Mucosa of descending colon (tissue), 3 donors: ENCODE results near the gene NCOR1. TPM values are rescaled to one million over a fixed set of nuclear protein-coding genes. Genes with fewer than 3 reads are reported as not detected.
"Not testable (repeated sequence)": the region's sequence is repeated elsewhere in the genome, so short reads cannot be mapped to it uniquely, and the experiment has no call there.

Experiments used
- ATAC-seq: fragments of 200-7000 bp; cut with Tn5 transposase; one replicate; pipeline ENCODE4 v1.9.1; 2020; ENCODE audit warnings: mild to moderate bottlenecking, moderate library complexity
- DNase-seq, 3 donors: peaks; one replicate each; pipeline ENCODE4 v3.0.0-alpha.2; 2020
- H3K36me3 ChIP-seq: fragments of 200-600 bp; one replicate; pipeline ENCODE4 v1.8.0; 2021; ENCODE audit warnings: low read depth, mild to moderate bottlenecking
- H3K4me1 ChIP-seq: fragments of 200-600 bp; one replicate; pipeline ENCODE4 v1.8.0; 2021; ENCODE audit warnings: low read depth, mild to moderate bottlenecking
- H3K4me3 ChIP-seq: fragments of 200-600 bp; one replicate; pipeline ENCODE4 v1.8.0; 2021; ENCODE audit warnings: mild to moderate bottlenecking
- H3K9me3 ChIP-seq: fragments of 200-600 bp; one replicate; pipeline ENCODE4 v1.8.0; 2021; ENCODE audit warnings: mild to moderate bottlenecking
- CTCF ChIP-seq: fragments of 200-600 bp; IDR thresholded peaks from one replicate; pipeline ENCODE4 v1.8.0; 2022; ENCODE audit warnings: antibody characterized with exemption, mild to moderate bottlenecking
- intact Hi-C, 2 donors: fragments of 100-400 bp; cut with DNase I in 1 of 2; cut with micrococcal nuclease in 1 of 2; formaldehyde crosslinking; loops; one replicate each; pipeline versions ENCODE4 v1.11.0 to v1.11.1; 2022; cut with DNase I, micrococcal nuclease
- total RNA-seq, 3 donors: library from RNA; stranded (reverse); fragmentation: NEBNext Ultra II Directional in 2 of 3; extraction: Animal tissue kit (Norgen Biotek cat#: 25700) in 2 of 3; gene quantifications; one replicate each; pipeline versions ENCODE4 v1.2.1 to v1.2.4, GENCODE V29; 2021 to 2023
- donor health status: DM: no; HTN: no; CAD: no; lungs with moderate emphysema.
- donor health status: DM: no; HTN: no; CAD: no.
- donor health status: DM: no; HTN: yes; CAD: no.

NCOR1 gene
- total RNA-seq, 3 donors from 2014 or later: 196 to 238 (median 227) TPM

- H3K4me3 ChIP-seq: no peak overlapping the region
- ATAC-seq (peak; percentile 23), DNase-seq (no peak)
- intact Hi-C loops: no loop called here
- H3K36me3 ChIP-seq: no peaks in the 10 kb centered on the region
- no peaks in the 10 kb centered on the region for H3K9me3 ChIP-seq
- H3K4me1 ChIP-seq: peaks cover 23% of the 10 kb centered on the region
- TF ChIP-seq CTCF: no peak
Observed at GRCh38 chr17:16243801-16244567, 28.6 kb upstream of the NCOR1 start.

- intact Hi-C loops: no loop called here
- Histone ChIP-seq H3K9me3 (no peaks in the 10 kb centered on the region), H3K36me3 (no peaks in the 10 kb centered on the region), H3K4me1 (peaks cover 18% of the 10 kb centered on the region), H3K4me3 (no peak overlapping the region)
- no peak for DNase-seq
- TF ChIP-seq CTCF: no peak
- ATAC-seq: no peak
Observed at GRCh38 chr17:16243385-16243784, 28.1 kb upstream of the NCOR1 start.

- ATAC-seq (no peak), DNase-seq (no peak)
- TF ChIP-seq CTCF: no peak
- Histone ChIP-seq H3K4me1 (peaks cover 10% of the 10 kb centered on the region), H3K36me3 (no peaks in the 10 kb centered on the region), H3K4me3 (no peak overlapping the region), H3K9me3 (no peaks in the 10 kb centered on the region)
- intact Hi-C loops: no loop called here
Observed at GRCh38 chr17:16241906-16242399, 26.6 kb upstream of the NCOR1 start.

- DNase-seq (no peak), ATAC-seq (no peak)
- no peak overlapping the region for H3K4me3 ChIP-seq
- intact Hi-C loops: no loop called here
- no peak for TF ChIP-seq CTCF
- H3K36me3 ChIP-seq: no peaks in the 10 kb centered on the region
- H3K9me3 ChIP-seq: no peaks in the 10 kb centered on the region
- H3K4me1 ChIP-seq: peaks cover 6% of the 10 kb centered on the region
Observed at GRCh38 chr17:16239931-16240330, 24.6 kb upstream of the NCOR1 start.

DNA sequence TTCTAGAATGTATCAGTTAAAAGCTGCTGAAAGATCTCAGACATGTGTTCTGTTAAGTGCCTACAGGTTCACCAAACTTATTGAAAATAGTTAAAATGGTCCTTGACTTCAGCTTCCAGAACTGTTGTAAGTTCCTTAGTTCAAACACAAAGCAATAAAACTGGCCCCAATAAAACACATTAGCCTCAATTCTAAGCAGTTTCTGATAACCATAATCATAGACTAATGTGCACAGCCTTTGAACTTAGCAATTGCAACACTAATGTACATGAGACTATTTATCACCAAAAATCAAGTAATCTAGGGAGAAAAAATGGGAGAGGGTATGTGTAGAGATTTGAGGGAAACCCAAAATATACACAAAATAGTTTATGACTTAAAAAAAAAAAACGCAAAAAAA, 17.1 kb upstream of the NCOR1 start:
- no peak for TF ChIP-seq CTCF
- intact Hi-C loops: no loop called here
- ATAC-seq: no peak

DNA sequence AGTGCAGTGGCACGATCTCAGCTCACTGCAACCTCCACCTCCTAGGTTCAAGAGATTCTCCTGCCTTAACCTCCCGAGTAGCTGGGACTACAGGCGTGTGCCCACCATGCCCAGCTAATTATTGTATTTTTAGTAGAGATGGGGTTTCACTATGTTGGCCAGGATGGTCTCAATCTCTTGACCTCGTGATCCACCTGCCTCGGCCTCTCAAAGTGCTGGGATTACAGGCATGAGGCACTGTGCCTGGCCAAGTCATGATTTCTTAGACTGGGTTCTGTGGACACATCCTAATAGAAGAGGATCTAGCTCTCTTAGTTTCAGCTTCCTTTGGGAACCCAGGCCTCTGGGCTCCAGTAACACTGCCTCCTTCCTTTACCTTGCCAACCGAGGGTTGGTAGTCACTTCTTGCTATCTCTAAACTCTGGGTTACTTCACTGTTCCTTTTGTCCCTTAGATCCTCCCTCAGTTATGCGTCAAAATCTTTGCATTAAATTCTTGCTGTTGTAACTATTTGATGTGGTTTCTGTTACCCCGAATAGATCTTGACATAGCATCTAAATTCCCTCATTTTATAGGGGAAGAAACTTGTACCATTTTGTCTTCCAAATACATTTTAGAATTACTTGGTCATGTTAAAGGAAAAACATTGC, 14.7 kb upstream of the NCOR1 start:
- ATAC-seq, intact Hi-C loops, H3K9me3 ChIP-seq, DNase-seq, H3K4me1 ChIP-seq, H3K36me3 ChIP-seq, H3K4me3 ChIP-seq: not testable (repeated sequence)

More for the DNA sequence above, 17.1 kb upstream of the NCOR1 start:
- no peaks in the 10 kb centered on the region for H3K9me3 ChIP-seq
- no peak for DNase-seq
- H3K36me3 ChIP-seq: no peaks in the 10 kb centered on the region
- H3K4me1 ChIP-seq: no peaks in the 10 kb centered on the region
- H3K4me3 ChIP-seq: no peak overlapping the region
